Measurements from ENCODE around the gene CNGB1. TPM values are rescaled to one million over a fixed set of nuclear protein-coding genes. Genes with fewer than 3 reads are reported as not detected.

The CNGB1 gene
- total RNA-seq, 1 donor from 2014 or later = not detected

GRCh38 chr16:57889111-57889510 is 81.8 kb downstream of the CNGB1 start:
- H3K4me3 Mint-ChIP-seq (ENCODE audit: low read depth) = no peak overlapping the region
- peaks cover 69% of the 10 kb centered on the region for H3K27me3 Mint-ChIP-seq
- no peak for TF ChIP-seq CTCF (IDR thresholded peaks at IDR 0.05; ENCODE audit: unreplicated experiment)
- DNase-seq (ENCODE audit: low spot score, unreplicated experiment) = no peak
- no peaks in the 10 kb centered on the region for H3K9me3 Mint-ChIP-seq (ENCODE audit: low read depth)
- no peak overlapping the region for H3K27ac Mint-ChIP-seq
- H3K36me3 Mint-ChIP-seq (ENCODE audit: insufficient read depth) = no peaks in the 10 kb centered on the region
- H3K4me1 Mint-ChIP-seq (ENCODE audit: low read depth) = peaks cover 21% of the 10 kb centered on the region

- H3K36me3 Mint-ChIP-seq (ENCODE audit: insufficient read depth) = no peaks in the 10 kb centered on the region
- DNase-seq (ENCODE audit: low spot score, unreplicated experiment) = no peak
- H3K9me3 Mint-ChIP-seq (ENCODE audit: low read depth) = no peaks in the 10 kb centered on the region
- peak overlapping the region; percentile 56 for H3K27ac Mint-ChIP-seq
- no peak for TF ChIP-seq CTCF (IDR thresholded peaks at IDR 0.05; ENCODE audit: unreplicated experiment)
- peaks cover 74% of the 10 kb centered on the region for H3K27me3 Mint-ChIP-seq
- H3K4me3 Mint-ChIP-seq (ENCODE audit: low read depth) = no peak overlapping the region
- H3K4me1 Mint-ChIP-seq (ENCODE audit: low read depth) = peaks cover 19% of the 10 kb centered on the region
Observed at GRCh38 chr16:57888128-57888527, 82.8 kb downstream of the CNGB1 start.

GRCh38 chr16:57887711-57888110 is 83.2 kb downstream of the CNGB1 start:
- no peak overlapping the region for H3K4me3 Mint-ChIP-seq (ENCODE audit: low read depth)
- H3K27me3 Mint-ChIP-seq = peaks cover 74% of the 10 kb centered on the region
- peaks cover 16% of the 10 kb centered on the region for H3K4me1 Mint-ChIP-seq (ENCODE audit: low read depth)
- DNase-seq (ENCODE audit: low spot score, unreplicated experiment) = no peak
- H3K27ac Mint-ChIP-seq = peak overlapping the region; percentile 56
- no peak for TF ChIP-seq CTCF (IDR thresholded peaks at IDR 0.05; ENCODE audit: unreplicated experiment)
- no peaks in the 10 kb centered on the region for H3K36me3 Mint-ChIP-seq (ENCODE audit: insufficient read depth)
- H3K9me3 Mint-ChIP-seq (ENCODE audit: low read depth) = no peaks in the 10 kb centered on the region

- Mint-ChIP-seq H3K4me3 (ENCODE audit: low read depth) (no peak overlapping the region), H3K36me3 (ENCODE audit: insufficient read depth) (no peaks in the 10 kb centered on the region), H3K9me3 (ENCODE audit: low read depth) (no peaks in the 10 kb centered on the region), H3K4me1 (ENCODE audit: low read depth) (peaks cover 11% of the 10 kb centered on the region), H3K27me3 (peaks cover 76% of the 10 kb centered on the region), H3K27ac (no peak overlapping the region)
- no peak for TF ChIP-seq CTCF (IDR thresholded peaks at IDR 0.05; ENCODE audit: unreplicated experiment)
- DNase-seq (ENCODE audit: low spot score, unreplicated experiment) = no peak
Observed at GRCh38 chr16:57886427-57886826, 84.5 kb downstream of the CNGB1 start.

GRCh38 chr16:57884655-57885133 is 86.2 kb downstream of the CNGB1 start:
- Mint-ChIP-seq H3K9me3 (ENCODE audit: low read depth) (no peaks in the 10 kb centered on the region), H3K4me3 (ENCODE audit: low read depth) (no peak overlapping the region), H3K4me1 (ENCODE audit: low read depth) (peaks cover under 1% of the 10 kb centered on the region), H3K27ac (no peak overlapping the region), H3K36me3 (ENCODE audit: insufficient read depth) (no peaks in the 10 kb centered on the region), H3K27me3 (peaks cover 71% of the 10 kb centered on the region)
- TF ChIP-seq CTCF (IDR thresholded peaks at IDR 0.05; ENCODE audit: unreplicated experiment) = no peak
- no peak for DNase-seq (ENCODE audit: low spot score, unreplicated experiment)
